SK-N-SH (cell line): Measurements from ENCODE around the gene HDAC4.

Source experiments
- EP300 ChIP-seq, 2 experiments: IDR thresholded peaks; 2 replicates each; pipeline versions ENCODE4 v1.4.0 to v1.6.1; 2012; ENCODE audit warnings: borderline replicate concordance in 1 of 2, low read depth in 1 of 2, low read length in 1 of 2
- GATA2 ChIP-seq: sonication (generic); formaldehyde crosslinking; IDR thresholded peaks from 2 replicates; pipeline ENCODE4 v1.5.0; 2020; ENCODE audit warnings: mild to moderate bottlenecking, missing genetic modification reagents
- RAD21 ChIP-seq: IDR thresholded peaks from 2 replicates; pipeline ENCODE4 v1.6.1; 2012; ENCODE audit warnings: mild to moderate bottlenecking, low read length
- USF2 ChIP-seq: fragments of 150-350 bp; IDR thresholded peaks from 2 replicates; pipeline ENCODE4 v1.6.1; 2017; ENCODE audit warnings: antibody characterized with exemption, low read length, low read depth, borderline replicate concordance
- TF ChIP-seq, protein P1 (sequence below): fragments of 200-600 bp; sonication (generic); IDR thresholded peaks from 2 replicates; pipeline ENCODE4 v1.6.1; 2017; ENCODE audit warnings: antibody characterized with exemption, mild to moderate bottlenecking, moderate library complexity
- TF ChIP-seq, protein P2 (sequence below): IDR thresholded peaks from 2 replicates; pipeline ENCODE4 v1.4.0; 2012; ENCODE audit warnings: low read depth

DNA sequence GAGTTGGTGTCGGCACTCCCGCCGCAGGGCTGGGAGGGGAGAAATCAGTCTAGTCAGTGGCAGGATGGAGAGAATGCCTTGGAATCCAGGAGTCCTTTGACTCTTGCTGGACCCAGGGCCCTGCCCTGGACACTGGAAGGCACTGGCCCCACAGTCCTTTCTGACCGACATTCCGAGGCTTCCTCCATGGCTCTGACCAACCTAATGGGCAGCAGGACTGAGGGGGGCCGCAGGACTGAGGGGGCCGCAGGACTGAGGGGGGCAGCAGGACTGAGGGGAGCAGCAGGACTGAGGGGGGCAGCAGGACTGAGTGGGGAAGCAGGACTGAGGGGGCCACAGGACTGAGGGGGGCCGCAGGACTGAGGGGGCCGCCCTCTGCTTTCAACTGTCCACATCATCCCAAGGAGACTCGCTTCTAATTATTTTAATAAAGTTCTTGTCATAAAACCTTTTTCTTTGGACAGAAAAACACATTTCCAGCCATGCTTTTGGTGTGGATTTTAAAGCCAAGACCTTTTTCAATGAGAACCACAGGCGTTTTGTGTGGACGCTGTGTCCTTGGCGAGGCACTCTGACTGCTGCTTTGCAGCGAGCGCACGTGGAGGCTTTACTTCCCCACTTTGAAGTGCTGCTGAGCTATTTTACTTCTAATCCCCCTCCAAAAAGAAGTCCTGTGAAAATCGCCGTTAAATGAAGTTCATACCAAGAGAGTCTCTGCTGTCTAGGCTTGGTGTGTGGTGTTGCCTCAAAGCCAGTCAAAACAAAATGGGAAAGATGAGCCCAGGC is 326.9 kb downstream of the HDAC4 start:
- TF ChIP-seq RAD21 (no peak), USF2 (no peak), GATA2 (CRISPR knock-in tag) (no peak), EP300 (IDR thresholded peaks at IDR 0.05; ENCODE audit: borderline replicate concordance in 1 of 2, low read depth in 1 of 2, low read length in 1 of 2) (no peak)
- TF ChIP-seq, protein P1, sequence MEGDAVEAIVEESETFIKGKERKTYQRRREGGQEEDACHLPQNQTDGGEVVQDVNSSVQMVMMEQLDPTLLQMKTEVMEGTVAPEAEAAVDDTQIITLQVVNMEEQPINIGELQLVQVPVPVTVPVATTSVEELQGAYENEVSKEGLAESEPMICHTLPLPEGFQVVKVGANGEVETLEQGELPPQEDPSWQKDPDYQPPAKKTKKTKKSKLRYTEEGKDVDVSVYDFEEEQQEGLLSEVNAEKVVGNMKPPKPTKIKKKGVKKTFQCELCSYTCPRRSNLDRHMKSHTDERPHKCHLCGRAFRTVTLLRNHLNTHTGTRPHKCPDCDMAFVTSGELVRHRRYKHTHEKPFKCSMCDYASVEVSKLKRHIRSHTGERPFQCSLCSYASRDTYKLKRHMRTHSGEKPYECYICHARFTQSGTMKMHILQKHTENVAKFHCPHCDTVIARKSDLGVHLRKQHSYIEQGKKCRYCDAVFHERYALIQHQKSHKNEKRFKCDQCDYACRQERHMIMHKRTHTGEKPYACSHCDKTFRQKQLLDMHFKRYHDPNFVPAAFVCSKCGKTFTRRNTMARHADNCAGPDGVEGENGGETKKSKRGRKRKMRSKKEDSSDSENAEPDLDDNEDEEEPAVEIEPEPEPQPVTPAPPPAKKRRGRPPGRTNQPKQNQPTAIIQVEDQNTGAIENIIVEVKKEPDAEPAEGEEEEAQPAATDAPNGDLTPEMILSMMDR: no peak
- TF ChIP-seq, protein P2, sequence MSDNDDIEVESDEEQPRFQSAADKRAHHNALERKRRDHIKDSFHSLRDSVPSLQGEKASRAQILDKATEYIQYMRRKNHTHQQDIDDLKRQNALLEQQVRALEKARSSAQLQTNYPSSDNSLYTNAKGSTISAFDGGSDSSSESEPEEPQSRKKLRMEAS: no peak
